Measurements from ENCODE around the gene NR2E3.

GRCh38 chr15:71822890-71823630 lies 12.7 kb downstream of the NR2E3 start:
- TF ChIP-seq POLR2A (IDR thresholded peaks at IDR 0.05; ENCODE audit: low read length) (no peak), GATA1 (IDR thresholded peaks at IDR 0.05; ENCODE audit: low read depth, low read length) (no peak)
